Measurements from ENCODE around the gene PLEKHA3. TPM values are rescaled to one million over a fixed set of nuclear protein-coding genes. Genes with fewer than 3 reads are reported as not detected.

The PLEKHA3 gene
- polyA plus RNA-seq, 1 donor from 2014 or later = 36.5 TPM

DNA sequence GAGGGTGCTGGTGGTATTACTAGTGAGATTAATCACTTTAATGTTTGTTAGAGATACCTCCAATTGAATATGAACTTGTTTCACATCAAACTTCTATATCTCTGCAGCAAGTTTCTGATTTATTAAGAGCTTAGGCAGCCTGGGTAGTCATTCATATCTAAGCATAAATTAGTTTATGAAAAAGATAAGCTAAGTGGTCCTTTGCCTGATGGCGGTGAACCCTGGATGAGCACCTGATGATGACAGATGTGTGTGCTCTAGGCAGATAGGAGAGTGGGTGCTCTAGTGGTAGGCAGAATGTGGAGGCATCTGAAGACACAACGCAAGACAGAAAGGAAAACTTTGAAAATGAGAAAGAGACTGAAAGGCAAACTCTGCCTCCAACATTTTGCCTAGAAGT lies 6.9 kb upstream of the PLEKHA3 start:
- H3K36me3 Mint-ChIP-seq = peaks cover 1% of the 10 kb centered on the region
- no peaks in the 10 kb centered on the region for H3K9me3 Mint-ChIP-seq
- H3K27ac Mint-ChIP-seq = no peak overlapping the region
- H3K27me3 Mint-ChIP-seq = no peaks in the 10 kb centered on the region
- H3K4me1 Mint-ChIP-seq = peaks cover 3 to 6% (median 4%) of the 10 kb centered on the region in 3 donors
- peak overlapping the region in 1 of 4 donors; percentile 44 for H3K4me3 Mint-ChIP-seq

DNA sequence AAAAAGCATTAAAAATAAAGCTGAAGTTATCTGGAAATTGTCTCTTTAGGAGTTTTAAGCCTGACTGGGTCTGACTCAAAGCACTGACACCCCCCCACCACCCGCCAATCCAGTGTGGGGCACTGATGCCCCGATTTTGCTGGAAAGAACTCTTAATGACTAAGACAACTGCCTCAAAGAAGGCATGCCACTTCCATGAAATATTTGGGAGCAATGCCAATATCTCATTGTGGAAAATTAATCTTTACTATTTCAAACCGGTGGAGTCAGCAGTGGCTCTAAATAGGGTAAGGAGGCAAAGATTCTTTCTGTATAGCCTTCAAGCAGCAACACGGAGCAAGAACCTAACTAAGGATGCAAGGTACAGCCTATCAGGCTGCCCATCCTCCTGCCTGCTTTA lies 6.3 kb upstream of the PLEKHA3 start:
- H3K36me3 Mint-ChIP-seq = peaks cover 1% of the 10 kb centered on the region
- H3K27me3 Mint-ChIP-seq = no peaks in the 10 kb centered on the region
- H3K27ac Mint-ChIP-seq = no peak overlapping the region
- H3K4me3 Mint-ChIP-seq = no peak overlapping the region
- H3K9me3 Mint-ChIP-seq = no peaks in the 10 kb centered on the region
- H3K4me1 Mint-ChIP-seq = peaks cover 6 to 8% (median 7%) of the 10 kb centered on the region in 3 donors

- no peaks in the 10 kb centered on the region for H3K9me3 Mint-ChIP-seq
- H3K4me1 Mint-ChIP-seq = peaks cover 13 to 14% (median 13%) of the 10 kb centered on the region in 3 donors
- H3K27ac Mint-ChIP-seq = no peak overlapping the region
- H3K27me3 Mint-ChIP-seq = no peaks in the 10 kb centered on the region
- no peak overlapping the region for H3K4me3 Mint-ChIP-seq
- H3K36me3 Mint-ChIP-seq = peaks cover 1% of the 10 kb centered on the region
Observed at GRCh38 chr2:178474560-178474959, 5.7 kb upstream of the PLEKHA3 start.

- H3K9me3 Mint-ChIP-seq = no peaks in the 10 kb centered on the region
- peaks cover 18 to 25% (median 20%) of the 10 kb centered on the region in 3 donors for H3K4me1 Mint-ChIP-seq
- H3K27ac Mint-ChIP-seq = no peak overlapping the region
- H3K4me3 Mint-ChIP-seq = peak overlapping the region in 1 of 4 donors; percentile 33
- peaks cover 1% of the 10 kb centered on the region for H3K36me3 Mint-ChIP-seq
- H3K27me3 Mint-ChIP-seq = no peaks in the 10 kb centered on the region
Observed at GRCh38 chr2:178476477-178476876, 3.8 kb upstream of the PLEKHA3 start.

DNA sequence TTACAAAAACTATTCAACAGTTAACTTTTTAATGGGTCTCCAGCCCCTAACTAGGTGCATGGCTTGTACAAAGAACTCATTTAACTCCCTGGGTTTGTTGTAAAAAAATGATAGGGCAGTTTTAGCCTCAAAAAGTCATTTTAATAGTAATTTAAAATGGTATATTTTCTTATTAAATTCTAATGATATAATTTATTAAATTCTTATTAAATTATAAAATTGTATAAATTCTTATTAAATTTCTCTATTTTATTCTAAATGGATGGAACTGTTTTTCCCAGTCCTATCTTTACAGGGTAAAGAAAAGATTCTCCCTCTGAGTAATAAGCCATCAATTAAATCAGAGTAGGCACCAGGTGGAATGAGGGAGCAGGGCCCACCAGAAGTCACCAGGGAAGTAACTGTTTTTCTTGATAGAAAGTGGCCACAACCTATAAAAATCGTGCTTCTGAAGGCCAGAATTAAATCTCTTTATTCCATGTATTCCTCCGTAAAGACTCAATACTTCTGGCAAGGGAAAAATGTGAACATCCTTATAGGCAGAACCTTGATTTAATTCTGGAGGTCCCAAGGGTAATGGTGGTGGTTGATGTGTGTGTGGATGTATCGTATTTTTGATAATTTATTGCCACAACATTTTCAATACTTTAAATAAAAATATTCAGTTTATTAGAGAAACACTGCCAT lies 2.7 kb upstream of the PLEKHA3 start:
- peak overlapping the region; percentile 96 to 99 (median 99) for H3K27ac Mint-ChIP-seq

GRCh38 chr2:178478130-178478438 lies 2.2 kb upstream of the PLEKHA3 start:
- H3K27ac Mint-ChIP-seq = peak overlapping the region; percentile 96 to 99 (median 99)
- peak overlapping the region; percentile 95 to 100 (median 98) for H3K4me3 Mint-ChIP-seq
- H3K36me3 Mint-ChIP-seq = no peaks in the 10 kb centered on the region
- H3K4me1 Mint-ChIP-seq = peaks cover 31 to 40% (median 33%) of the 10 kb centered on the region in 3 donors
- H3K9me3 Mint-ChIP-seq = no peaks in the 10 kb centered on the region
- H3K27me3 Mint-ChIP-seq = no peaks in the 10 kb centered on the region

More for the DNA sequence above, 2.7 kb upstream of the PLEKHA3 start:
- Mint-ChIP-seq H3K36me3 (no peaks in the 10 kb centered on the region), H3K9me3 (no peaks in the 10 kb centered on the region), H3K4me1 (peaks cover 27 to 37% (median 28%) of the 10 kb centered on the region in 3 donors), H3K4me3 (peak overlapping the region; percentile 95 to 100 (median 98)), H3K27me3 (no peaks in the 10 kb centered on the region)

GRCh38 chr2:178478439-178479274 lies 1.6 kb upstream of the PLEKHA3 start, which contains the start of gene FKBP7:
FKBP7 (minus strand) TSS chr2:178478600; CDS start chr2:178478499, 101 bp downstream.
- H3K27ac Mint-ChIP-seq = peak within 1 kb of the TSS; percentile 96 to 99 (median 99)
- H3K4me3 Mint-ChIP-seq = peak within 1 kb of the TSS; percentile 95 to 100 (median 98)
- H3K36me3 Mint-ChIP-seq = no peaks in the 10 kb centered on the region
- H3K4me1 Mint-ChIP-seq = peaks cover 31 to 40% (median 33%) of the 10 kb centered on the region in 3 donors
- H3K27me3 Mint-ChIP-seq = no peaks in the 10 kb centered on the region
- no peaks in the 10 kb centered on the region for H3K9me3 Mint-ChIP-seq

GRCh38 chr2:178479275-178479616 lies 1.0 kb upstream of the PLEKHA3 start:
- Mint-ChIP-seq H3K27ac (peak overlapping the region; percentile 96 to 99 (median 99)), H3K27me3 (no peaks in the 10 kb centered on the region), H3K4me1 (peaks cover 31 to 40% (median 35%) of the 10 kb centered on the region in 3 donors), H3K9me3 (no peaks in the 10 kb centered on the region), H3K36me3 (no peaks in the 10 kb centered on the region), H3K4me3 (peak overlapping the region; percentile 95 to 100 (median 98))

DNA sequence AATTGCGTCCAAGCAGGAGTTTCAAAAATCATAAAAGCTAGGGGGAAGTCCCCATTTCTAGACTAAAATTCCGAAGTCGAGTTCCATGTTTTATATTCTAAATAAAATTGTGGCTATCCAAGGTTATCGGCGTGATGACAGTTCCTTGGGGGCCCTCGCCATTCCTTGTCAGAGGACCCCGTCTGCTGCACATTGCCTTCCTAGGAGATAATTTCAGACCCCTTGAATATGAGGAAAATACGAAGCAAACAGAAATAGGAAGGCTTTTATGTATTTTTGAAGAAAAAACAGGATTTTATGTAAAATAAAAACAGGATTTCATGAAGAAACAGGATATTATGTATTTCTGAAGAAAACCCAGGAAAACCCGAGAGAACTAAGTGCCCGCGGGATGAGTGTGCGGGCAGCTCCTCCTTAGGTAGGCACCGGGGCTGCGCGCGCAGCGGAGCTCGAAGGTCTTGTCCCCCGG lies 465 bp upstream of the PLEKHA3 start:
- peak overlapping the region; percentile 95 to 100 (median 96) for H3K4me3 Mint-ChIP-seq
- no peaks in the 10 kb centered on the region for H3K27me3 Mint-ChIP-seq
- peak overlapping the region; percentile 83 to 99 (median 96) for H3K27ac Mint-ChIP-seq
- H3K4me1 Mint-ChIP-seq = peaks cover 33 to 45% (median 37%) of the 10 kb centered on the region in 3 donors
- no peaks in the 10 kb centered on the region for H3K9me3 Mint-ChIP-seq
- no peaks in the 10 kb centered on the region for H3K36me3 Mint-ChIP-seq

DNA sequence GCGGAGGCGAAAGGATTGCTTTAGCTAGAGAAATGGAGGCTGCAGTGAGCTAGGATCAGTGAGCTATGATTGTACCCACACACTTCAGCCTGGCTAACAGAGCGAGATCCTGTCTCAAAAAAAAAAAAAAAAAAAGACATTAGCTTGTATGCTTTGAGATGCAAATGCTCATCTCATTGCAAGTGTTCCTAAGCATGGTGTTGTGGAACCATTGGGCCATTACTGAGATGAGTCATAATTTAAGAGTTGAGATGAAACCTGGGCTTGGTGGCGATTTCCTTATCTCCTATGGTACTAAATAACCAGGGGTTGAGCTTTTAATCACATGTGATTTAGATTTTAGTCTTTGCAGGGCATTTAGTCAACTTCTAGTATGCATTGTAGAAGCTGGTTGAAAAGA lies 2.2 kb downstream of the PLEKHA3 start:
- H3K4me1 Mint-ChIP-seq = peaks cover 36 to 63% (median 38%) of the 10 kb centered on the region in 3 donors
- H3K9me3 Mint-ChIP-seq = no peaks in the 10 kb centered on the region
- peaks cover 9% of the 10 kb centered on the region for H3K36me3 Mint-ChIP-seq
- peak overlapping the region; percentile 27 to 97 (median 96) for H3K4me3 Mint-ChIP-seq
- no peaks in the 10 kb centered on the region for H3K27me3 Mint-ChIP-seq
- peak overlapping the region in 2 of 3 donors; percentile 41 to 82 for H3K27ac Mint-ChIP-seq

DNA sequence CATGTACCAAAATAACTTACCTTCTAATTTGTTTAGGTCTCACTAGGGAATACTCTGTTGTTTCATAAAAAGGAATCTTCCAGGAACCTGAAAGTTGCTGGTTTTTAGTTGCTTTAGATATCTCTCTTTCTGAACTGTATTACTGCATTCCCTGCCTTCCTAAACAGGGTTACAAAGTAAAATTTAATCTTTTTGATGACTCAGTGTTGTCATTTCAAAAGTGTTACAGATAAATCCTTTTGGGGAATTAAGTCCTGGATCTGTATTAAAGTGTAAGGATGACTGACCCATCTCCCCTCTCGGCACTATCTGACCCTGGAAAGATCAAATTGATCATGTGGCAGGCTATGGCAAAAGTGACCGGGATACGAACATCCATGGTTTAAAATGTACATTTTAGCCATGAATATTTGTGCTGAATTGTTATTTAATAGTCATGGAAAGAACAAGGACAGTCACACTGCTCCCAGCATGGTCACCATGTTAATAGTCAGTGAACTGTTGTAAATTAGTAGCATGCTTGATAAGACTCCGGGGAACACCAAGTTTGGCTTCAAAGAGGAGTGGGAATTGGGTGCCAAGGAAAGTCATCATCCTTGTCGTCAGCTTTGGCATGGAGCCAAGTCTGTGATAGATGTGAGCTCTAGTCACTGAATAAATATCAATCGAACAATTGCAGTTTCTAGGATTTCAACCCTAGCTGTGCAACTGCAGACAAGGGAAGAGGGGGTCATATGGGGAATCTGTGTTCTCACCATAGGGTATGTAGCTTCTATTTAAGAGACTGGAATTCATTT lies 4.2 kb downstream of the PLEKHA3 start:
- Mint-ChIP-seq H3K4me1 (peaks cover 30 to 63% (median 34%) of the 10 kb centered on the region in 3 donors), H3K27ac (no peak overlapping the region)

GRCh38 chr2:178485356-178485755 lies 5.1 kb downstream of the PLEKHA3 start:
- Mint-ChIP-seq H3K36me3 (peaks cover 21% of the 10 kb centered on the region), H3K4me1 (peaks cover 30 to 57% (median 32%) of the 10 kb centered on the region in 3 donors), H3K4me3 (peak overlapping the region in 1 of 4 donors; percentile 59), H3K27ac (no peak overlapping the region), H3K9me3 (no peaks in the 10 kb centered on the region), H3K27me3 (no peaks in the 10 kb centered on the region)

More for the DNA sequence above, 4.2 kb downstream of the PLEKHA3 start:
- H3K36me3 Mint-ChIP-seq = peaks cover 12% of the 10 kb centered on the region
- H3K4me3 Mint-ChIP-seq = peak overlapping the region in 1 of 4 donors; percentile 59
- no peaks in the 10 kb centered on the region for H3K9me3 Mint-ChIP-seq
- no peaks in the 10 kb centered on the region for H3K27me3 Mint-ChIP-seq

- Mint-ChIP-seq H3K36me3 (peaks cover 28% of the 10 kb centered on the region), H3K27ac (no peak overlapping the region), H3K4me3 (no peak overlapping the region), H3K9me3 (no peaks in the 10 kb centered on the region), H3K27me3 (no peaks in the 10 kb centered on the region), H3K4me1 (peaks cover 9 to 24% (median 9%) of the 10 kb centered on the region in 3 donors)
Observed at GRCh38 chr2:178491612-178492011, 11.4 kb downstream of the PLEKHA3 start.

GRCh38 chr2:178496049-178496448 lies 15.8 kb downstream of the PLEKHA3 start:
- Mint-ChIP-seq H3K9me3 (no peaks in the 10 kb centered on the region), H3K27ac (no peak overlapping the region), H3K27me3 (no peaks in the 10 kb centered on the region), H3K36me3 (peaks cover 19% of the 10 kb centered on the region), H3K4me3 (no peak overlapping the region), H3K4me1 (peaks cover 5 to 11% (median 10%) of the 10 kb centered on the region in 3 donors)

All from IgD-negative memory B cell (primary cell).